Endothelial cell of umbilical vein (primary cell): ENCODE results near the gene IRF6. TPM values are rescaled to one million over a fixed set of nuclear protein-coding genes. Genes with fewer than 3 reads are reported as not detected.

ENCODE experiments used
- BruUV-seq: library from RNA; stranded (reverse); fragments of 400-500 nt; replicated peaks from 2 replicates; lab custom pipeline; 2021; lab: Mats Ljungman, UMichigan
- CTCF ChIA-PET: fragments of 300-600, 350-600 bp; sonication (Branson Sonifier 250); formaldehyde crosslinking; loops from one replicate; lab custom pipeline; 2021; ENCODE audit warnings: antibody characterized with exemption, inconsistent platforms; lab: Charles Lee
- POLR2A ChIA-PET: fragments of 300-600, 350-600 bp; sonication (Branson Sonifier 250); formaldehyde crosslinking; loops from one replicate; lab custom pipeline; 2021; ENCODE audit warnings: antibody characterized with exemption, inconsistent platforms; lab: Charles Lee
- DNase-seq: peaks from one replicate; pipeline ENCODE4 v3.0.0-alpha.2; 2011; ENCODE audit warnings: low read depth, low spot score
- FAIRE-seq: peaks from 2 replicates; lab custom pipeline; 2011; peaks lifted over from hg19 to GRCh38; lab: Jason Lieb, UNC
- H2AFZ ChIP-seq: 2 replicates; pipeline ENCODE4 v1.6.0; 2012; ENCODE audit warnings: low read depth, low read length, control low read depth, inconsistent platforms
- H3K27ac ChIP-seq: 2 replicates; pipeline ENCODE4 v1.5.1; 2011; ENCODE audit warnings: low read depth, mild to moderate bottlenecking, control low read depth, low read length, moderate library complexity; ENCODE audit not compliant: insufficient read depth
- H3K27me3 ChIP-seq, 2 experiments: 2 replicates each; pipeline versions ENCODE4 v1.6.0 to v1.6.1; 2011; ENCODE audit warnings: low read length in 2 of 2, mixed read lengths in 1 of 2; ENCODE audit not compliant: control insufficient read depth in 2 of 2, insufficient read depth in 2 of 2
- H3K36me3 ChIP-seq, 2 experiments: 2 replicates in 1 of 2; 3 replicates in 1 of 2; pipeline ENCODE4 v1.5.1; 2011; ENCODE audit warnings: low read length in 2 of 2, mild to moderate bottlenecking in 1 of 2, moderate library complexity in 1 of 2; ENCODE audit not compliant: control insufficient read depth in 2 of 2, insufficient read depth in 2 of 2; ENCODE audit errors: extremely low read depth in 1 of 2
- H3K4me1 ChIP-seq: 3 replicates; pipeline ENCODE4 v1.5.1; 2011; ENCODE audit warnings: mild to moderate bottlenecking, low read length; ENCODE audit not compliant: control insufficient read depth, insufficient read depth; ENCODE audit errors: extremely low read depth
- H3K4me2 ChIP-seq: 2 replicates; pipeline ENCODE4 v1.6.1; 2011; ENCODE audit warnings: low read length, control low read depth, mixed read lengths; ENCODE audit not compliant: insufficient read depth
- H3K4me3 ChIP-seq, 3 experiments: fragments of 200-600 bp in 1 of 3; sonication (generic), shearing (Covaris generic) in 1 of 3; replicated peaks in 1 of 3; 2 replicates each; pipeline ENCODE4 v1.5.1; 2011 to 2016; ENCODE audit warnings: control low read depth in 3 of 3, low read length in 3 of 3, mild to moderate bottlenecking in 2 of 3, inconsistent platforms in 1 of 3, low read depth in 1 of 3, moderate library complexity in 1 of 3; ENCODE audit not compliant: insufficient read depth in 1 of 3
- H3K79me2 ChIP-seq: 2 replicates; pipeline ENCODE4 v1.6.0; 2012; ENCODE audit warnings: low read length, inconsistent platforms; ENCODE audit not compliant: control insufficient read depth, insufficient read depth
- H3K9ac ChIP-seq: replicated peaks from 2 replicates; pipeline ENCODE3; 2011; ENCODE audit warnings: low read length, control low read depth; ENCODE audit not compliant: insufficient read depth; ENCODE audit errors: extremely low read depth
- H3K9me1 ChIP-seq: replicated peaks from 3 replicates; pipeline ENCODE4 v1.6.0; 2011; ENCODE audit warnings: mild to moderate bottlenecking, low read length; ENCODE audit not compliant: control insufficient read depth, insufficient read depth; ENCODE audit errors: extremely low read depth
- H3K9me3 ChIP-seq: replicated peaks from 2 replicates; pipeline ENCODE4 v1.5.1; 2012; ENCODE audit warnings: low read length, inconsistent platforms; ENCODE audit not compliant: control insufficient read depth, insufficient read depth
- H4K20me1 ChIP-seq: replicated peaks from 2 replicates; pipeline ENCODE3; 2011; ENCODE audit warnings: mild to moderate bottlenecking, low read length; ENCODE audit not compliant: control insufficient read depth, insufficient read depth; ENCODE audit errors: extremely low read depth
- CTCF ChIP-seq, 2 donors: IDR thresholded peaks; 1 replicate in 1 of 2; 2 replicates in 1 of 2; pipeline ENCODE4 v1.5.1; 2011; ENCODE audit warnings: low read length in 2 of 2, mild to moderate bottlenecking in 2 of 2, moderate library complexity in 2 of 2, control low read depth in 1 of 2, inconsistent platforms in 1 of 2, low read depth in 1 of 2; ENCODE audit not compliant: insufficient read depth in 1 of 2; ENCODE audit errors: extremely low read depth in 1 of 2
- EZH2 ChIP-seq: IDR thresholded peaks from 2 replicates; pipeline ENCODE4 v1.6.1; 2012; ENCODE audit warnings: borderline replicate concordance, low read depth, mild to moderate bottlenecking, moderate library complexity, low read length, inconsistent platforms; ENCODE audit not compliant: severe bottlenecking
- FOS ChIP-seq: IDR thresholded peaks from 2 replicates; pipeline ENCODE4 v1.6.1; 2011; ENCODE audit warnings: mild to moderate bottlenecking, low read length, moderate library complexity, borderline replicate concordance; ENCODE audit not compliant: insufficient read depth
- GATA2 ChIP-seq: IDR thresholded peaks from 2 replicates; pipeline ENCODE4 v1.7.0; 2011; ENCODE audit warnings: low read depth, mild to moderate bottlenecking, moderate library complexity, mixed read lengths, low read length; ENCODE audit not compliant: insufficient read length, insufficient read depth
- JUN ChIP-seq: IDR thresholded peaks from 2 replicates; pipeline ENCODE4 v1.6.1; 2011; ENCODE audit warnings: borderline replicate concordance, low read depth; ENCODE audit not compliant: insufficient read length, insufficient read depth
- MAX ChIP-seq: IDR thresholded peaks from 2 replicates; pipeline ENCODE4 v1.6.1; 2011; ENCODE audit not compliant: insufficient read depth, insufficient read length
- MYC ChIP-seq: IDR thresholded peaks from one replicate; pipeline ENCODE4 v1.6.1; 2011; ENCODE audit warnings: mild to moderate bottlenecking, low read depth, low read length
- POLR2A ChIP-seq: IDR thresholded peaks from 2 replicates; pipeline ENCODE4 v1.6.1; 2012; ENCODE audit warnings: low read depth, mild to moderate bottlenecking, control low read depth, low read length
- POLR2AphosphoS5 ChIP-seq: IDR thresholded peaks from 2 replicates; pipeline ENCODE4 v1.6.1; 2012; ENCODE audit warnings: low read depth, mild to moderate bottlenecking, control low read depth, low read length, moderate library complexity; ENCODE audit not compliant: insufficient read depth
- dilution Hi-C: fragments of 300-500 bp; cut with MboI; formaldehyde crosslinking; loops from one replicate; pipeline ENCODE4 v1.15.0; 2019; ENCODE audit warnings: low sequenced_read_pairs; ENCODE audit not compliant: extremely low pct_ligation_motif_present
- intact Hi-C: fragments of 100-400 bp; cut with micrococcal nuclease; formaldehyde crosslinking; loops from one replicate; pipeline ENCODE4 v1.10.0; 2022
- polyA plus RNA-seq, 4 experiments: library from polyadenylated mRNA; depleted of rRNA in 3 of 4; stranded (reverse) in 3 of 4; unstranded in 1 of 4; fragments of >200 nt; gene quantifications; 2 replicates each; pipeline versions ENCODE4 v1.2.1 to v1.2.3, GENCODE V29; 2011 to 2012; ENCODE audit warnings: missing spikeins in 1 of 4
- total RNA-seq: library from RNA; stranded (reverse); gene quantifications from 2 replicates; pipeline ENCODE4 v1.2.3, GENCODE V29; 2021

IRF6 gene
- total and polyA plus RNA-seq, 2 donors (not counting 3 experiments of a cell fraction or from before 2014, with no cell fraction given), result 42.0 to 55.8 TPM

GRCh38 chr1:209822706-209823105 lies 16.8 kb upstream of the IRF6 start:
- DNase-seq, result no peak
- Histone ChIP-seq H3K9me3 (no peaks in the 10 kb centered on the region), H3K36me3 (no peaks in the 10 kb centered on the region), H2AFZ (peak overlapping the region; percentile 34), H4K20me1 (no peaks in the 10 kb centered on the region), H3K4me2 (peak overlapping the region; percentile 78), H3K4me1 (peaks cover 31% of the 10 kb centered on the region), H3K9me1 (no peaks in the 10 kb centered on the region), H3K27ac (peak overlapping the region; percentile 97), H3K79me2 (no peaks in the 10 kb centered on the region), H3K27me3 (no peaks in the 10 kb centered on the region), H3K9ac (peak overlapping the region; percentile 92), H3K4me3 (peak overlapping the region in 1 of 3 experiments; percentile 14)
- TF ChIP-seq POLR2A, result no peak
- TF ChIP-seq POLR2AphosphoS5, result no peak
- TF ChIP-seq FOS, result no peak
- no peak for TF ChIP-seq MYC
- TF ChIP-seq MAX, result no peak
- TF ChIP-seq EZH2, result no peak
- dilution Hi-C loops (no loop called here), intact Hi-C loops (loop anchor here (1.0 kb wide), 10 partner anchors 14 to 1618 kb away; partner anchors contain the start of gene C1orf74)
- no peak for FAIRE-seq
- ChIA-PET CTCF (interaction anchor here (0.7 to 6.1 kb wide), 28 partner anchors 11 to 1615 kb away, joined by 3 to 109 read pairs (median 5); partner anchors contain the start of genes C1orf74 and IRF6), POLR2A (interaction anchor here (1.0 to 2.4 kb wide), 5 partner anchors 14 to 551 kb away, joined by 3 to 27 read pairs (median 9); partner anchors contain the start of genes C1orf74 and IRF6)
- BruUV-seq, result no TSS peak

DNA sequence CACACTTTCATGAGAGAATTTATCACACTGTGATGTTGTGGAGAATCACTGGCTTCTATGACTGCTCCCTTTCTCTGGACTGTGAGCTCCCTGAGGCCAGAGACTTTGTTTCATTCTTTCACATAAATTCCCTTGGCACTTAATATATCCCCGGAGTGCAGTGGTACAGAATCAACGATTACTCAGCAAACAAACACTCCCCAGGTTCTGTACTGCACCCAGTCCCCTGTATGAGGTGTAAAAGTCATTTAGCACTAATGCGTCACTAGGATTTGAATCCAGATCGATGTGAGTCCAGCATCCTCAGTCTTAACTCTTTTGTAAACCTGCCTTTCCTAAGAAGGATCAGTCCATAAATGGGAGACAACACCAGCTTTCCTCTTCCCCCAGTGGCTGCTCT lies 15.0 kb upstream of the IRF6 start:
- Histone ChIP-seq H3K4me3 (no peak overlapping the region), H4K20me1 (no peaks in the 10 kb centered on the region), H3K9me3 (no peaks in the 10 kb centered on the region), H3K9ac (no peak overlapping the region), H3K27ac (no peak overlapping the region), H3K27me3 (no peaks in the 10 kb centered on the region), H3K36me3 (no peaks in the 10 kb centered on the region), H3K79me2 (no peaks in the 10 kb centered on the region), H2AFZ (no peak overlapping the region), H3K4me1 (peaks cover 28% of the 10 kb centered on the region), H3K4me2 (no peak overlapping the region), H3K9me1 (no peaks in the 10 kb centered on the region)
- TF ChIP-seq GATA2 (no peak), JUN (no peak), POLR2AphosphoS5 (no peak), EZH2 (no peak), MAX (no peak), CTCF (IDR thresholded peaks at IDR 0.05; ENCODE audit: extremely low read depth in 1 of 2, insufficient read depth in 1 of 2, low read depth in 1 of 2, low read length in 2 of 2) (no peak), MYC (no peak), FOS (no peak), POLR2A (no peak)
- ChIA-PET POLR2A (no interaction called here), CTCF (interaction anchor here (0.9 to 6.1 kb wide), 3 partner anchors 9 to 37 kb away, joined by 3 to 109 read pairs (median 59); partner anchors contain the start of gene C1orf74)
- dilution Hi-C loops (no loop called here), intact Hi-C loops (no loop called here)
- no TSS peak for BruUV-seq
- DNase-seq (no peak), FAIRE-seq (no peak)
